Activated T-helper 17 cell treated with anti-CD3 and anti-CD28 coated beads, Interleukin-2, amount 50 U/mL, for 72 hours (primary cell): ENCODE results near the gene PHOSPHO2. TPM values are rescaled to one million over a fixed set of nuclear protein-coding genes. Genes with fewer than 3 reads are reported as not detected.

Experiments used
- ATAC-seq: fragments of 150-1000 bp; cut with Tn5 transposase; replicated peaks from 2 replicates; pipeline ENCODE4 v1.10.0; 2021; ENCODE audit warnings: mild to moderate bottlenecking, moderate library complexity
- H3K27ac Mint-ChIP-seq: one replicate; pipeline ENCODE4 v1.8.0; 2022; ENCODE audit warnings: mixed read lengths
- H3K27me3 Mint-ChIP-seq: one replicate; pipeline ENCODE4 v1.8.0; 2022; ENCODE audit warnings: mixed read lengths
- H3K36me3 Mint-ChIP-seq: one replicate; pipeline ENCODE4 v1.8.0; 2022; ENCODE audit warnings: low read depth, mild to moderate bottlenecking, mixed read lengths
- H3K4me1 Mint-ChIP-seq: one replicate; pipeline ENCODE4 v1.8.0; 2022; ENCODE audit warnings: mixed read lengths
- H3K4me3 Mint-ChIP-seq: one replicate; pipeline ENCODE4 v1.8.0; 2022; ENCODE audit warnings: mild to moderate bottlenecking, mixed read lengths
- H3K9me3 Mint-ChIP-seq: one replicate; pipeline ENCODE4 v1.8.0; 2022; ENCODE audit warnings: mixed read lengths
- total RNA-seq, 2 donors: library from RNA; stranded (reverse); gene quantifications; one replicate each; pipeline ENCODE4 v1.2.3, GENCODE V29; 2022

PHOSPHO2 gene
- total RNA-seq, 2 donors from 2014 or later: 2.9 to 4.3 TPM

GRCh38 chr2:169746240-169746639 lies 52.0 kb downstream of the PHOSPHO2 start:
- H3K27me3 Mint-ChIP-seq: no peaks in the 10 kb centered on the region
- no peaks in the 10 kb centered on the region for H3K9me3 Mint-ChIP-seq
- H3K36me3 Mint-ChIP-seq: no peaks in the 10 kb centered on the region
- no peak overlapping the region for H3K4me3 Mint-ChIP-seq
- no peaks in the 10 kb centered on the region for H3K4me1 Mint-ChIP-seq
- ATAC-seq: no peak
- no peak overlapping the region for H3K27ac Mint-ChIP-seq

DNA sequence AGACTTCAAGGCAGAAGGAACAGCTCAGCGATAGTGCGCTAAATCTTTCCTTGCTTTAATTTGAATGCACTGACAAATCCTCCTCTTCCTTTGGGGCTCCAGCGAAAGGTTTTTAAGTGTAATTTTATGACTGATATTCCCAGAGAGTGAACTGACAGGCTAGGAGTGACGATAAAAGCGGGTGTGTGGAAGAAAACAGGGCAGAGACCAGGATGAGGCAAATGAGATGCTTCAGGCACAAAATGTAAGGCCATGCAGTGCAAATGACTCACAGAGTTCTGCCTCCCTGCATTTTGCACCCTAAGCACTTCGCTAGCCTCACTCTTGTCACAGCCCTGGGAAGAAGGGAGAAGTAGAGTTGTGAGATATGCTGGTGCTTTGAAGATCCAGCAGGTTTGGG lies 54.0 kb downstream of the PHOSPHO2 start:
- Mint-ChIP-seq H3K4me3 (no peak overlapping the region), H3K4me1 (no peaks in the 10 kb centered on the region), H3K27ac (no peak overlapping the region), H3K36me3 (no peaks in the 10 kb centered on the region), H3K27me3 (no peaks in the 10 kb centered on the region), H3K9me3 (no peaks in the 10 kb centered on the region)
- no peak for ATAC-seq

Other genes starting within 250 kb of the PHOSPHO2 start
- 1 to 10 TPM; 1.8 to 4.0 TPM for gene BBS5, start 215.0 kb upstream of the PHOSPHO2 start, total RNA-seq
- not detected for gene KLHL41, start 184.8 kb upstream of the PHOSPHO2 start, total RNA-seq
- gene FASTKD1, start 120.6 kb upstream of the PHOSPHO2 start, total RNA-seq: 10 to 100 TPM; 59.6 to 60.2 TPM
- gene PPIG, start 110.1 kb upstream of the PHOSPHO2 start, total RNA-seq: 10 to 100 TPM; 53.0 to 60.3 TPM
- gene CFAP210, start 64 bp upstream of the PHOSPHO2 start, total RNA-seq: not detected
- gene KLHL23, start 39.4 kb downstream of the PHOSPHO2 start, total RNA-seq: 10 to 100 TPM in 1 of 2 donors, 1 to 10 TPM in 1; 3.2 to 10.4 TPM
- gene SSB, start 104.4 kb downstream of the PHOSPHO2 start, total RNA-seq: 100 to 1,000 TPM in 1 of 2 donors, 10 to 100 TPM in 1; 39.5 to 112 TPM
- gene METTL5, start 130.4 kb downstream of the PHOSPHO2 start, total RNA-seq: 10 to 100 TPM; 54.4 to 78.7 TPM
- 10 to 100 TPM; 28.6 to 32.7 TPM for gene UBR3, start 133.0 kb downstream of the PHOSPHO2 start, total RNA-seq